ENCODE measurements around the gene FBXL19.
A peak's percentile ranks its signal among the peaks of the same experiment; 100 is the strongest.

Gene FBXL19

GRCh38 chr16:30986129-30986991 is 63.0 kb downstream of the FBXL19 start:
- no peak for DNase-seq (ENCODE audit: low read depth in 2 of 2)

DNA sequence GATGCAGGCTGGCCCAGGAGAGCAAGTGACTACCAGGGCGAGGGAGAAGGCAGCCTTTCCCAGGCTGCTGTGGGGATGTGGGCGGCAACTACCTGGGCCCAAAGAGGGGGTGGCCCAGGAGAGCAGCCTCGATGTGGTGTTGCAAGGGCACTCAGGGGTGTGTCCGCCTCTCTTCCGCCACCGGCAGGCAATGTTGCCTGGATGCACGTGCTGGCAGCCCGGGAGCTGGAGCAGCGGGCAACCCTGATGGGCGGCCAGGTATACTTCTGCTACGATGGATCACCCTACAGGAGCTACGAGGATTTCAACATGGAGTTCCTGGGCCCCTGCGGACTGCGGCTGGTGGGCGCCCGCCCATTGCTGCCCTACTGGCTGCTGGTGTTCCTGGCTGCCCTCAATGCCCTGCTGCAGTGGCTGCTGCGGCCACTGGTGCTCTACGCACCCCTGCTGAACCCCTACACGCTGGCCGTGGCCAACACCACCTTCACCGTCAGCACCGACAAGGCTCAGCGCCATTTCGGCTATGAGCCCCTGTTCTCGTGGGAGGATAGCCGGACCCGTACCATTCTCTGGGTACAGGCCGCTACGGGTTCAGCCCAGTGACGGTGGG is 64.3 kb downstream of the FBXL19 start:
- no peak for DNase-seq (ENCODE audit: low read depth in 2 of 2)

GRCh38 chr16:30989469-30990047 is 66.2 kb downstream of the FBXL19 start:
- DNase-seq (ENCODE audit: low read depth in 2 of 2): no peak

GRCh38 chr16:30990105-30990504 is 66.7 kb downstream of the FBXL19 start:
- no peak for DNase-seq (ENCODE audit: low read depth in 2 of 2)

DNA sequence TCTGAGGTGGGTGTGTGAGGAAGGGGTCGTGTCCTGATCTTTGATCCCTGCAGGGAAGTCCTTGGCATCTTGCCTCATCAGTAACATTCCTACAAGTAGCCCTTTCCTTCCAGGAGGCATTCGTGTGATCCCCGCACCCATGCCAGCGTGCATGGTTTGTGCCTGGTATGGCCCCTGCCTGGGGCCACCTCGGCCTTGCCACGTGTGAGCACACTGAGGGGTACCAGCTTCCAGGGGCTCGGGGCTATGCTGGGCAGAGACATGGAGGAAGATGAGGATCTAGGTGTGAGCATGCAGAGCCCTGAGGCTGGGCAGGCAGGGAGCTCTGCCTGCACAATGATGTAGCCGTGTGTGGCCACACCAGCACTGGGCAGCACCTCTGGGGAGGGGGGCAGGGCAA is 67.7 kb downstream of the FBXL19 start:
- no peak for DNase-seq (ENCODE audit: low read depth in 2 of 2)

- DNase-seq (ENCODE audit: low read depth in 2 of 2): no peak
Measured at GRCh38 chr16:30992276-30992780, 69.0 kb downstream of the FBXL19 start.

GRCh38 chr16:30992931-30993816 is 69.8 kb downstream of the FBXL19 start:
- no peak for DNase-seq (ENCODE audit: low read depth in 2 of 2)

GRCh38 chr16:30995927-30996323 is 72.6 kb downstream of the FBXL19 start:
- no peak for DNase-seq (ENCODE audit: low read depth in 2 of 2)

DNA sequence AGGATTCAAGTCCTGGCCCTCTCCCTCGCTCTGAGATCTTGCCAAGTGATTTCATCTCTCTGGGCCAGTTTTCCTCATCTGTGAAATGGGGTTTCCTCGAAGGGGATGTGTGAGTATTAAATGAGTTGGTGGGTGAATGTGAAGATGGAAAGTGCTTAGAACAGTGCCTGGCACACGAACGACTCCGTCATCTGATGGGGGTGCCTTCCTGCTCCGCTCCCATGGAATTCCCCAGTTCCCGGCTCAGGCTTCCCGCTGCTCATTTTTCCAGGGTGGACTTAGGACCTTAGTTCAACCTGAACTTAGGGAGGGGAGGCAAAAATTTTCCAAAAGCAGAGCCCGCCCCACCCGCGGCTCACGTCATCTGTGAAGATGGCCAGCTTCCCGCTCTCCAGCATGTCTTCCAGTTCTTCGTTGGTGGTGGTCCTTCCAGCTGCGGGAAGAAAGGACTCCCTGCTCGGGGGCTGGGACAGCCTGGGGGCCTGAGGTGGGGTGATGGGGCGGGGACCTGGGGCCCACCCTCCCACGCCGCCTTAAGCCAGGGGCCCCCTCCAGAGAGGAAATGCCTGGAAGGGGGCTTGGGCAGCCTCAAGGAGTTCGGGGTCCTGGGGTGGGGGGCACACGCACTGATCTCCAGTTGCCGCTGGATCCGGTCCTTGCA is 73.1 kb downstream of the FBXL19 start:
- no peak for DNase-seq (ENCODE audit: low read depth in 2 of 2)

- peak; percentile 74 to 82 for DNase-seq (ENCODE audit: low read depth in 2 of 2)
Measured at GRCh38 chr16:30996985-30997724, 73.8 kb downstream of the FBXL19 start.

DNA sequence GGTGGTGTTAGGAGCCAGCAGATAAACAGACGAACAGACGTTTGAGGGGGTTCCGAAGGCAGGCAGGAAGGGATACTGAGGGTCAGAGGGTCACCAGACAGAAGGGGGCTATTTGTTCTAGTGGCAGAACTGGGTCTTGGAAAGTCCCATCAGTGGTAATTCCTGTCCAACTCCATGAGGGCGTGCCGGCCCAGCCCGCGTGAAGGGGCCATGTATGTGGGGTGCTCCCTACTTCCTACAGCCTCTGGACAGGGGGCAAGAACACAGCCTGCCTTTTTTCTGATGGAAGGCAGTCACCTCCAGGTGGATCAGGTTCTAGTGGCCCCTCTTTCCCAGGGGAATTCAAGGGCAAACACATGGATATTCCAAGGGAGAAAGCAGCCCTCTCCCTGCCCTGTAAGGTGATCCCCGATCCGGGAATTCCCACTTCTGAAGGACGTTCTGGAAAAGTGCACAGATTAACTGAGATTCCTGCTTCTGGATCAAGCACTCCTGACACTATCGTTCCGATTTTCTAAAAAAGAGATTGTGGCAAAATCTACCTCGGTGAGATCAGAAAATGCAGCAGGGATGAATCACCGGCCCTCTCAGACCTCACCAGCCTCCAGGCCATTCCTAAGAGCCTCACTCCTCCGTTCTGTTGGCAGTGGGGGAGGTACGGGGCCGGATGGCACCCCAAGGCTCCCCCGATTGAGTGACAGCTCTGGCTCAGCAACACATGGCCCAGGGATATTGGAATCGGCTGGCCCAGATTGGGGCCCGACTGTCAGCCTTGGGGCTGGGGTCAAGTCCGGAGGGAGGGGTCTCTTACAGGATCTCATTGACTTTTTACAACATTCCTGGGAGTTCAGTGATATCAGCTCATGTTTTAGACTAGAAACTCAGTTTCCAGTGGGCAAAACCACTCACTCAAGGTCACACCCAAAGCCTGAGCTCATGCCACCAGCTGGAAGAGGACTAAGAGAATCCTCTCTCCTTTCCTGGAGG is 74.6 kb downstream of the FBXL19 start:
- DNase-seq (ENCODE audit: low read depth in 2 of 2): no peak
